ENCODE results near the gene LSM14B. TPM values are rescaled to one million over a fixed set of nuclear protein-coding genes. Genes with fewer than 3 reads are reported as not detected.
A peak's percentile ranks its signal among the peaks of the same experiment; 100 is the strongest.

Gene LSM14B
- total and polyA plus RNA-seq, 8 donors, result 36.0 to 62.3 (median 58.5) TPM

DNA sequence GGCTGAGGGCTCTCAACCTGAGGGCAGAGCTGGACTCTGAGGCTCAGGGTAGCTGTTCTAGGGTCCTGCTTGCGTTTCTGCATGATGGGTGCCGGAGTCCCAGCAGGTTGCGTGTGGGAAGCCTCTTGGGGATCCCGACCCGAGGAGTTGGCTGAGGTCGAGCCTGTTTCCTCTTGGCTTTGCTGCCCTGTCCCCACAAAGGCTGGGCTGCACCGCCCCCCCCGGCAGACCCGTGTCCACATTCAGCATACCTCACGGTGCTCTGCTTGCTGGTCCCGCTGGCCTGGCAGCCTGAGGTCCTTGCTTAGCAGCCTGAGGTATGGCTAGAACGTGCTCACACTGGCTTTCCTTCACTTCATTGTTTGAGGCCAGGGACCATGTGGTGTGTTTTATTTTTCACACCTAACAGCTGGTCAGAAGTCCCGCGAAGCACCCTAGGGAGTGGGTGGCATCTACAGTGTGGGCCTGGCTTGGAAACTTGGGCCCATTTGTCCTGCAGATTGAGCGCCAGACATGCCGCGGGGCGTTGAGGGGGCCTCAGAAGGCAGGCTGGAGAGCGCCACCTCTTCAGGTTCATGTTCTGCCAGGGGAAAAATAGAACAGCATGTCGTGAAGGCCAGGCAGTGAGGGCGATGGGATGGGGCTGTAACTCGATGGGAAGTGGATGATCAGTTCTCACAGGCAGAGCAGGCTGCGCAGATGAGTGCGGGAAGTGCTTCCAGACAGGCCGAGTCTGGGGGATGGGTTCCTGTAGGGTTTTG lies 9.5 kb downstream of the LSM14B start:
- TF ChIP-seq, protein P1, sequence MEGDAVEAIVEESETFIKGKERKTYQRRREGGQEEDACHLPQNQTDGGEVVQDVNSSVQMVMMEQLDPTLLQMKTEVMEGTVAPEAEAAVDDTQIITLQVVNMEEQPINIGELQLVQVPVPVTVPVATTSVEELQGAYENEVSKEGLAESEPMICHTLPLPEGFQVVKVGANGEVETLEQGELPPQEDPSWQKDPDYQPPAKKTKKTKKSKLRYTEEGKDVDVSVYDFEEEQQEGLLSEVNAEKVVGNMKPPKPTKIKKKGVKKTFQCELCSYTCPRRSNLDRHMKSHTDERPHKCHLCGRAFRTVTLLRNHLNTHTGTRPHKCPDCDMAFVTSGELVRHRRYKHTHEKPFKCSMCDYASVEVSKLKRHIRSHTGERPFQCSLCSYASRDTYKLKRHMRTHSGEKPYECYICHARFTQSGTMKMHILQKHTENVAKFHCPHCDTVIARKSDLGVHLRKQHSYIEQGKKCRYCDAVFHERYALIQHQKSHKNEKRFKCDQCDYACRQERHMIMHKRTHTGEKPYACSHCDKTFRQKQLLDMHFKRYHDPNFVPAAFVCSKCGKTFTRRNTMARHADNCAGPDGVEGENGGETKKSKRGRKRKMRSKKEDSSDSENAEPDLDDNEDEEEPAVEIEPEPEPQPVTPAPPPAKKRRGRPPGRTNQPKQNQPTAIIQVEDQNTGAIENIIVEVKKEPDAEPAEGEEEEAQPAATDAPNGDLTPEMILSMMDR (IDR thresholded peaks at IDR 0.05), result no peak
- H3K36me3 ChIP-seq, result peaks cover 0 to 100% of the 10 kb centered on the region in 2 donors
- DNase-seq (peak in 1 of 4 donors; percentile 60), ATAC-seq (no peak)
- no peak overlapping the region for H3K4me3 ChIP-seq
- no peaks in the 10 kb centered on the region for H3K9me3 ChIP-seq
- intact Hi-C loops (cut with DNase I), result no loop called here
- peaks cover 0 to 46% of the 10 kb centered on the region in 2 donors for H3K4me1 ChIP-seq
- H3K27me3 ChIP-seq, result no peaks in the 10 kb centered on the region
- H3K27ac ChIP-seq, result peak overlapping the region; percentile 10 to 74

GRCh38 chr20:62132421-62132820 lies 10.1 kb downstream of the LSM14B start:
- Histone ChIP-seq H3K36me3 (peaks cover 3 to 100% of the 10 kb centered on the region in 2 donors), H3K4me1 (peaks cover 0 to 46% of the 10 kb centered on the region in 2 donors), H3K9me3 (no peaks in the 10 kb centered on the region), H3K4me3 (no peak overlapping the region), H3K27ac (peak overlapping the region; percentile 10 to 74), H3K27me3 (no peaks in the 10 kb centered on the region)
- intact Hi-C loops (cut with DNase I), result no loop called here
- ATAC-seq (no peak), DNase-seq (peak in 1 of 4 donors; percentile 52)
- TF ChIP-seq, protein P1 (IDR thresholded peaks at IDR 0.05), result no peak

GRCh38 chr20:62133051-62133845 lies 11.0 kb downstream of the LSM14B start:
- peaks cover 10 to 100% of the 10 kb centered on the region in 2 donors for H3K36me3 ChIP-seq
- intact Hi-C loops (cut with DNase I), result no loop called here
- no peak overlapping the region for H3K4me3 ChIP-seq
- no peaks in the 10 kb centered on the region for H3K9me3 ChIP-seq
- peaks cover 0 to 46% of the 10 kb centered on the region in 2 donors for H3K4me1 ChIP-seq
- peak in 1 of 4 donors; percentile 82 for DNase-seq
- peak overlapping the region; percentile 10 to 74 for H3K27ac ChIP-seq
- TF ChIP-seq, protein P1 (IDR thresholded peaks at IDR 0.05), result no peak
- ATAC-seq, result peak; percentile 63
- no peaks in the 10 kb centered on the region for H3K27me3 ChIP-seq

DNA sequence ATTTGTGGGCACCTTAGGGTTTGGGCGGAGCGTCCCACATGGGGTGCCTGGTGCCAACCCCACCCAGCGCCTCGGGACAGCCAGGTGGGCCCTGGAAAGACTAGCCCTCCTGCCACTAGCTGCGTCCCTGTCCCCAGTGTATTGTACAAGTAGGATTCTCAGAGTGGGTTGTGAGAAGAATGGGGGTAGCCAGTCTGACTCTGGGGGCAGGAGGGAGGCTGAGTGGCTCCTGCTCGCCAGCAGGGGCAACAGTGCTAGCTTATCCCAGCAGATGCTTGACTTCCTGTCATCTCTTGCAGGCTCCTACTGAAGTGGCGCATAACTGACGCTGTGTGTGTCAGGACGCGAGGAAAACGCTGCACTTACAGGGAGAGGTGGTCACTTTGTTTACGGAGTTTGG lies 11.6 kb downstream of the LSM14B start:
- DNase-seq (peak in 1 of 4 donors; percentile 57), ATAC-seq (no peak)
- H3K4me3 ChIP-seq, result no peak overlapping the region
- peak overlapping the region in 1 of 2 donors; percentile 74 for H3K27ac ChIP-seq
- TF ChIP-seq, protein P1 (IDR thresholded peaks at IDR 0.05), result no peak
- intact Hi-C loops (cut with DNase I), result no loop called here
- H3K9me3 ChIP-seq, result no peaks in the 10 kb centered on the region
- H3K36me3 ChIP-seq, result peaks cover 10 to 100% of the 10 kb centered on the region in 2 donors
- no peaks in the 10 kb centered on the region for H3K27me3 ChIP-seq
- peaks cover 0 to 46% of the 10 kb centered on the region in 2 donors for H3K4me1 ChIP-seq
